HL-60 (cell line): ENCODE data around the gene ALDH1L2.

ENCODE experiments used
- CTCF ChIP-seq: IDR thresholded peaks from one replicate; pipeline ENCODE4 v1.5.1; 2011; ENCODE audit warnings: low read length, control low read depth, inconsistent platforms; ENCODE audit not compliant: insufficient read depth
- TF ChIP-seq, protein P1 (sequence below): IDR thresholded peaks from 2 replicates; pipeline ENCODE4 v1.6.1; 2012; ENCODE audit warnings: low read depth; ENCODE audit not compliant: insufficient replicate concordance

- TF ChIP-seq CTCF: no peak
- TF ChIP-seq, protein P1, sequence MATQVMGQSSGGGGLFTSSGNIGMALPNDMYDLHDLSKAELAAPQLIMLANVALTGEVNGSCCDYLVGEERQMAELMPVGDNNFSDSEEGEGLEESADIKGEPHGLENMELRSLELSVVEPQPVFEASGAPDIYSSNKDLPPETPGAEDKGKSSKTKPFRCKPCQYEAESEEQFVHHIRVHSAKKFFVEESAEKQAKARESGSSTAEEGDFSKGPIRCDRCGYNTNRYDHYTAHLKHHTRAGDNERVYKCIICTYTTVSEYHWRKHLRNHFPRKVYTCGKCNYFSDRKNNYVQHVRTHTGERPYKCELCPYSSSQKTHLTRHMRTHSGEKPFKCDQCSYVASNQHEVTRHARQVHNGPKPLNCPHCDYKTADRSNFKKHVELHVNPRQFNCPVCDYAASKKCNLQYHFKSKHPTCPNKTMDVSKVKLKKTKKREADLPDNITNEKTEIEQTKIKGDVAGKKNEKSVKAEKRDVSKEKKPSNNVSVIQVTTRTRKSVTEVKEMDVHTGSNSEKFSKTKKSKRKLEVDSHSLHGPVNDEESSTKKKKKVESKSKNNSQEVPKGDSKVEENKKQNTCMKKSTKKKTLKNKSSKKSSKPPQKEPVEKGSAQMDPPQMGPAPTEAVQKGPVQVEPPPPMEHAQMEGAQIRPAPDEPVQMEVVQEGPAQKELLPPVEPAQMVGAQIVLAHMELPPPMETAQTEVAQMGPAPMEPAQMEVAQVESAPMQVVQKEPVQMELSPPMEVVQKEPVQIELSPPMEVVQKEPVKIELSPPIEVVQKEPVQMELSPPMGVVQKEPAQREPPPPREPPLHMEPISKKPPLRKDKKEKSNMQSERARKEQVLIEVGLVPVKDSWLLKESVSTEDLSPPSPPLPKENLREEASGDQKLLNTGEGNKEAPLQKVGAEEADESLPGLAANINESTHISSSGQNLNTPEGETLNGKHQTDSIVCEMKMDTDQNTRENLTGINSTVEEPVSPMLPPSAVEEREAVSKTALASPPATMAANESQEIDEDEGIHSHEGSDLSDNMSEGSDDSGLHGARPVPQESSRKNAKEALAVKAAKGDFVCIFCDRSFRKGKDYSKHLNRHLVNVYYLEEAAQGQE: no peak
Measured at GRCh38 chr12:105100207-105100985, 16.1 kb upstream of the ALDH1L2 start.
